Measurements from ENCODE around the gene GTF2H4.
"Not testable (repeated sequence)": the region's sequence is repeated elsewhere in the genome, so short reads cannot be mapped to it uniquely, and the experiment has no call there.

- not testable (repeated sequence) for TF ChIP-seq CTCF, POLR2A (IDR thresholded peaks at IDR 0.05)
Observed at GRCh38 chr6:30902196-30902595, 5.8 kb upstream of the GTF2H4 start.

All from thyroid gland (tissue), 4 donors.